IMR-90 (cell line): ENCODE data around the gene TRIP6.

Experiments used
- BHLHE40 ChIP-seq: fragments of 150-350 bp; IDR thresholded peaks from 2 replicates; pipeline ENCODE4 v1.6.1; 2016; ENCODE audit warnings: mild to moderate bottlenecking, low read depth, low read length
- CEBPB ChIP-seq: IDR thresholded peaks from 2 replicates; pipeline ENCODE4 v1.6.1; 2012; ENCODE audit warnings: low read depth, low read length, improper control_type of control experiment
- CHD1 ChIP-seq: IDR thresholded peaks from 2 replicates; pipeline ENCODE4 v1.6.1; 2012; ENCODE audit warnings: low read depth, low read length, improper control_type of control experiment
- FOS ChIP-seq: fragments of 150-350 bp; IDR thresholded peaks from 2 replicates; pipeline ENCODE4 v1.6.1; 2016; ENCODE audit warnings: low read depth, low read length
- POLR2A ChIP-seq: IDR thresholded peaks from 2 replicates; pipeline ENCODE4 v1.6.1; 2012; ENCODE audit warnings: mild to moderate bottlenecking, low read depth, low read length
- RAD21 ChIP-seq: IDR thresholded peaks from 2 replicates; pipeline ENCODE4 v1.6.1; 2012; ENCODE audit warnings: low read length, improper control_type of control experiment
- RCOR1 ChIP-seq: IDR thresholded peaks from 2 replicates; pipeline ENCODE4 v1.6.1; 2012; ENCODE audit warnings: mild to moderate bottlenecking, low read length, improper control_type of control experiment; ENCODE audit not compliant: insufficient replicate concordance
- SMC3 ChIP-seq: fragments of 150-350 bp; IDR thresholded peaks from 2 replicates; pipeline ENCODE4 v1.6.1; 2016; ENCODE audit warnings: low read depth, mild to moderate bottlenecking, antibody characterized with exemption, low read length, moderate library complexity
- TF ChIP-seq, protein P1 (sequence below): conservative IDR thresholded peaks from 2 replicates; pipeline ENCODE4 v1.5.1; 2012; ENCODE audit warnings: mild to moderate bottlenecking, low read depth, low read length, improper control_type of control experiment
- TF ChIP-seq, protein P2 (sequence below): fragments of 150-350 bp; IDR thresholded peaks from 2 replicates; pipeline ENCODE4 v1.6.1; 2016; ENCODE audit warnings: low read depth, mild to moderate bottlenecking, low read length, moderate library complexity, borderline replicate concordance

DNA sequence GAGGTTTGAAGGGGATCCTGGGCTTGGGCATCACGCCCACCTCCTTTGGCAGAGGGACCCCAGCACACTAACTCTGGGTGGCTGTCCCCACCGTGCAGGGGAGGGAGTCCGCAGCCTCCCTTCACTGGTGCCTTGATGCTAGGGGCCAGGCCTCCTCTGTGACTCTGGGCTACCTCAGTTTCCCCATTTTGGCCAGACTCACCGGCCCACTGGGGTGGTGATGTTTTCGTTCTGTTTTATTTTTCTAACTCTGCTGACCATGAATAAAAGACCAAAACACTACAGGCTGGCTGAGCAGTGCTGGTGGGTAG is 503 bp upstream of the TRIP6 start:
- no peak for TF ChIP-seq FOS
- TF ChIP-seq, protein P1, sequence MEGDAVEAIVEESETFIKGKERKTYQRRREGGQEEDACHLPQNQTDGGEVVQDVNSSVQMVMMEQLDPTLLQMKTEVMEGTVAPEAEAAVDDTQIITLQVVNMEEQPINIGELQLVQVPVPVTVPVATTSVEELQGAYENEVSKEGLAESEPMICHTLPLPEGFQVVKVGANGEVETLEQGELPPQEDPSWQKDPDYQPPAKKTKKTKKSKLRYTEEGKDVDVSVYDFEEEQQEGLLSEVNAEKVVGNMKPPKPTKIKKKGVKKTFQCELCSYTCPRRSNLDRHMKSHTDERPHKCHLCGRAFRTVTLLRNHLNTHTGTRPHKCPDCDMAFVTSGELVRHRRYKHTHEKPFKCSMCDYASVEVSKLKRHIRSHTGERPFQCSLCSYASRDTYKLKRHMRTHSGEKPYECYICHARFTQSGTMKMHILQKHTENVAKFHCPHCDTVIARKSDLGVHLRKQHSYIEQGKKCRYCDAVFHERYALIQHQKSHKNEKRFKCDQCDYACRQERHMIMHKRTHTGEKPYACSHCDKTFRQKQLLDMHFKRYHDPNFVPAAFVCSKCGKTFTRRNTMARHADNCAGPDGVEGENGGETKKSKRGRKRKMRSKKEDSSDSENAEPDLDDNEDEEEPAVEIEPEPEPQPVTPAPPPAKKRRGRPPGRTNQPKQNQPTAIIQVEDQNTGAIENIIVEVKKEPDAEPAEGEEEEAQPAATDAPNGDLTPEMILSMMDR, result no peak
- TF ChIP-seq POLR2A, result no peak
- no peak for TF ChIP-seq SMC3
- no peak for TF ChIP-seq CEBPB
- TF ChIP-seq, protein P2, sequence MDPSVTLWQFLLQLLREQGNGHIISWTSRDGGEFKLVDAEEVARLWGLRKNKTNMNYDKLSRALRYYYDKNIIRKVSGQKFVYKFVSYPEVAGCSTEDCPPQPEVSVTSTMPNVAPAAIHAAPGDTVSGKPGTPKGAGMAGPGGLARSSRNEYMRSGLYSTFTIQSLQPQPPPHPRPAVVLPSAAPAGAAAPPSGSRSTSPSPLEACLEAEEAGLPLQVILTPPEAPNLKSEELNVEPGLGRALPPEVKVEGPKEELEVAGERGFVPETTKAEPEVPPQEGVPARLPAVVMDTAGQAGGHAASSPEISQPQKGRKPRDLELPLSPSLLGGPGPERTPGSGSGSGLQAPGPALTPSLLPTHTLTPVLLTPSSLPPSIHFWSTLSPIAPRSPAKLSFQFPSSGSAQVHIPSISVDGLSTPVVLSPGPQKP, result no peak
- no peak for TF ChIP-seq RCOR1
- no peak for TF ChIP-seq BHLHE40
- no peak for TF ChIP-seq RAD21
- no peak for TF ChIP-seq CHD1
